Body of pancreas (tissue), 4 donors: ENCODE data around the gene JMJD6.

Experiments used
- POLR2A ChIP-seq, 3 donors: fragments of 450-650 bp; IDR thresholded peaks; one replicate each; pipeline ENCODE4 v1.6.1; 2016; ENCODE audit warnings: antibody characterized with exemption in 3 of 3, mild to moderate bottlenecking in 2 of 3
- TF ChIP-seq, protein P1 (sequence below), 7 experiments: fragments of 450-650 bp in 4 of 7; fragments of 200-600 bp in 3 of 7; sonication (generic) in 3 of 7; IDR thresholded peaks; one replicate each; pipeline ENCODE4 v1.5.1; 2016 to 2019; ENCODE audit warnings: antibody characterized with exemption in 7 of 7

DNA sequence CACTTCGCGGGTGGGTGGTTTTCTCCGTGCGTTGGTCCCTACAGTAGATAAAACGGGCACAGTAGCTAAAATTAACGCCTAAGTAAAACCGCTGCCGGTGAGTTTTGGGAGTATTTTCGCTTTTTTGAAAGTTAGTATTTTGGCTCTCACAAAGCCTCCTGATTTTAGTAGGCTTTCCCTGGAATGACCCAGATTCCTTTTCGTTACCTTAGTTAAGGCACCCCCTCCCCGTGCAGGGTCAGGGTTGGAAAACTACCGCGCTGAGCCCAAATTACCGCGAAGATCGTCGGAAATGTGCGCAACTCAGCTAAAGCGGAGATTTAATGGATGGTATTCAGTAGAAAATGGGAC is 54.5 kb downstream of the JMJD6 start:
- TF ChIP-seq, protein P1, sequence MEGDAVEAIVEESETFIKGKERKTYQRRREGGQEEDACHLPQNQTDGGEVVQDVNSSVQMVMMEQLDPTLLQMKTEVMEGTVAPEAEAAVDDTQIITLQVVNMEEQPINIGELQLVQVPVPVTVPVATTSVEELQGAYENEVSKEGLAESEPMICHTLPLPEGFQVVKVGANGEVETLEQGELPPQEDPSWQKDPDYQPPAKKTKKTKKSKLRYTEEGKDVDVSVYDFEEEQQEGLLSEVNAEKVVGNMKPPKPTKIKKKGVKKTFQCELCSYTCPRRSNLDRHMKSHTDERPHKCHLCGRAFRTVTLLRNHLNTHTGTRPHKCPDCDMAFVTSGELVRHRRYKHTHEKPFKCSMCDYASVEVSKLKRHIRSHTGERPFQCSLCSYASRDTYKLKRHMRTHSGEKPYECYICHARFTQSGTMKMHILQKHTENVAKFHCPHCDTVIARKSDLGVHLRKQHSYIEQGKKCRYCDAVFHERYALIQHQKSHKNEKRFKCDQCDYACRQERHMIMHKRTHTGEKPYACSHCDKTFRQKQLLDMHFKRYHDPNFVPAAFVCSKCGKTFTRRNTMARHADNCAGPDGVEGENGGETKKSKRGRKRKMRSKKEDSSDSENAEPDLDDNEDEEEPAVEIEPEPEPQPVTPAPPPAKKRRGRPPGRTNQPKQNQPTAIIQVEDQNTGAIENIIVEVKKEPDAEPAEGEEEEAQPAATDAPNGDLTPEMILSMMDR (IDR thresholded peaks at IDR 0.05): peak in 4 of 7 experiments; percentile 36 to 45 (median 40)
- TF ChIP-seq POLR2A (IDR thresholded peaks at IDR 0.05): peak; percentile 31 to 89 (median 89)
